Liver (tissue), 9 donors: ENCODE measurements around the gene ARPC1A. TPM values are rescaled to one million over a fixed set of nuclear protein-coding genes. Genes with fewer than 3 reads are reported as not detected.
"Not testable (repeated sequence)": the region's sequence is repeated elsewhere in the genome, so short reads cannot be mapped to it uniquely, and the experiment has no call there.

Experiments
- DNase-seq: peaks from one replicate; pipeline ENCODE4 v3.0.0-alpha.2; 2017; ENCODE audit warnings: low spot score
- H3K27ac ChIP-seq, 2 donors: one replicate each; pipeline ENCODE4 v1.7.0; 2013; ENCODE audit warnings: inconsistent platforms in 2 of 2, low read length in 2 of 2, control low read depth in 1 of 2, low read depth in 1 of 2, mild to moderate bottlenecking in 1 of 2
- H3K27me3 ChIP-seq, 4 donors: one replicate each; pipeline versions ENCODE4 v1.6.1 to v1.7.0; 2013; ENCODE audit warnings: low read length in 3 of 4, inconsistent platforms in 1 of 4, mild to moderate bottlenecking in 1 of 4, moderate library complexity in 1 of 4; ENCODE audit not compliant: control insufficient read depth in 4 of 4, insufficient read depth in 4 of 4
- H3K36me3 ChIP-seq, 4 donors: one replicate each; pipeline versions ENCODE4 v1.6.1 to v1.7.0; 2013; ENCODE audit warnings: low read length in 3 of 4, mild to moderate bottlenecking in 3 of 4, low read depth in 1 of 4, moderate library complexity in 1 of 4; ENCODE audit not compliant: control insufficient read depth in 4 of 4, insufficient read depth in 3 of 4
- H3K4me1 ChIP-seq, 4 donors: one replicate each; pipeline versions ENCODE4 v1.6.1 to v1.7.0; 2013; ENCODE audit warnings: low read length in 3 of 4, mild to moderate bottlenecking in 3 of 4, moderate library complexity in 1 of 4; ENCODE audit not compliant: control insufficient read depth in 4 of 4, insufficient read depth in 4 of 4
- H3K4me3 ChIP-seq, 3 donors: one replicate each; pipeline versions ENCODE4 v1.6.1 to v1.7.0; 2013; ENCODE audit warnings: low read length in 3 of 3, control low read depth in 1 of 3, low read depth in 1 of 3, mild to moderate bottlenecking in 1 of 3
- H3K9ac ChIP-seq, 2 donors: one replicate each; pipeline ENCODE4 v1.7.0; 2013; ENCODE audit warnings: low read length in 2 of 2, mild to moderate bottlenecking in 2 of 2, moderate library complexity in 2 of 2, control low read depth in 1 of 2, low read depth in 1 of 2
- H3K9me3 ChIP-seq, 4 donors: one replicate each; pipeline versions ENCODE4 v1.6.1 to v1.7.0; 2013; ENCODE audit warnings: low read length in 3 of 4; ENCODE audit not compliant: control insufficient read depth in 4 of 4
- ATF3 ChIP-seq: IDR thresholded peaks from 2 replicates; pipeline ENCODE4 v1.6.1; 2016; ENCODE audit warnings: antibody characterized with exemption
- EGR1 ChIP-seq, 2 donors: IDR thresholded peaks; 2 replicates each; pipeline ENCODE4 v1.6.1; 2016 to 2018; ENCODE audit warnings: antibody characterized with exemption in 2 of 2, low read depth in 2 of 2
- FOXA1 ChIP-seq: IDR thresholded peaks from 2 replicates; pipeline ENCODE4 v1.6.1; 2016; ENCODE audit warnings: antibody characterized with exemption
- FOXA2 ChIP-seq: IDR thresholded peaks from 2 replicates; pipeline ENCODE4 v1.6.1; 2016; ENCODE audit warnings: antibody characterized with exemption
- GABPA ChIP-seq, 2 donors: IDR thresholded peaks in 1 of 2; conservative IDR thresholded peaks in 1 of 2; 2 replicates each; pipeline ENCODE4 v1.6.1; 2016; ENCODE audit warnings: antibody characterized with exemption in 2 of 2, mild to moderate bottlenecking in 1 of 2, moderate library complexity in 1 of 2
- HNF4A ChIP-seq, 2 donors: conservative IDR thresholded peaks; 2 replicates each; pipeline ENCODE4 v1.6.1; 2016; ENCODE audit warnings: antibody characterized with exemption in 2 of 2, mild to moderate bottlenecking in 2 of 2
- HNF4G ChIP-seq: IDR thresholded peaks from 2 replicates; pipeline ENCODE4 v1.6.1; 2016; ENCODE audit warnings: antibody characterized with exemption
- JUND ChIP-seq, 2 donors: IDR thresholded peaks; 2 replicates each; pipeline ENCODE4 v1.6.1; 2016; ENCODE audit warnings: antibody characterized with exemption in 2 of 2
- MAX ChIP-seq: IDR thresholded peaks from 2 replicates; pipeline ENCODE4 v1.6.1; 2016; ENCODE audit warnings: antibody characterized with exemption
- NR2F2 ChIP-seq: IDR thresholded peaks from 2 replicates; pipeline ENCODE4 v1.6.1; 2016; ENCODE audit warnings: antibody characterized with exemption
- RAD21 ChIP-seq, 2 donors: IDR thresholded peaks; 2 replicates each; pipeline ENCODE4 v1.6.1; 2016; ENCODE audit warnings: antibody characterized with exemption in 2 of 2, mild to moderate bottlenecking in 2 of 2
- RXRA ChIP-seq, 2 donors: IDR thresholded peaks; 2 replicates each; pipeline ENCODE4 v1.6.1; 2017 to 2018; ENCODE audit warnings: antibody characterized with exemption in 2 of 2, mild to moderate bottlenecking in 1 of 2
- SP1 ChIP-seq: IDR thresholded peaks from 2 replicates; pipeline ENCODE4 v1.6.1; 2018; ENCODE audit warnings: antibody characterized with exemption, mild to moderate bottlenecking
- TAF1 ChIP-seq: conservative IDR thresholded peaks from 2 replicates; pipeline ENCODE4 v1.6.1; 2016; ENCODE audit warnings: antibody characterized with exemption, mild to moderate bottlenecking
- WGBS: extraction: QIAGEN DNeasy Blood & Tissue Kit; methylation state at CpG from one replicate; pipeline ENCODE4 v1.1.7; 2013; 5-methylcytosine and 5-hydroxymethylcytosine counted together
- polyA plus RNA-seq, 2 donors: library from polyadenylated mRNA; stranded (reverse) in 1 of 2; unstranded in 1 of 2; fragments of 200-250 nt in 1 of 2; fragments of >200 nt in 1 of 2; fragmentation: Nextera tagmentation in 1 of 2; extraction: Ambion mirVana in 1 of 2; gene quantifications; one replicate each; pipeline versions ENCODE4 v1.2.1 to v1.2.3, GENCODE V29; 2013 to 2015
- total RNA-seq, 2 donors: library from RNA; depleted of rRNA; stranded (reverse); fragments of >200 nt; gene quantifications; one replicate each; pipeline ENCODE4 v1.2.3, GENCODE V29; 2014
- TF ChIP-seq, protein P1 (sequence below): fragments of 150-350 bp; IDR thresholded peaks from 2 replicates; pipeline ENCODE4 v1.5.1; 2017; ENCODE audit warnings: improper control_type of control experiment, low read depth, low read length; ENCODE audit not compliant: missing input control
- donor health status: healthy.
- donor health status: healthy.
- donor health status: healthy.
- donor health status: healthy.
- donor health status: healthy.

Gene ARPC1A
- total and polyA plus RNA-seq, 4 donors: 46.7 to 84.0 (median 60.8) TPM

DNA sequence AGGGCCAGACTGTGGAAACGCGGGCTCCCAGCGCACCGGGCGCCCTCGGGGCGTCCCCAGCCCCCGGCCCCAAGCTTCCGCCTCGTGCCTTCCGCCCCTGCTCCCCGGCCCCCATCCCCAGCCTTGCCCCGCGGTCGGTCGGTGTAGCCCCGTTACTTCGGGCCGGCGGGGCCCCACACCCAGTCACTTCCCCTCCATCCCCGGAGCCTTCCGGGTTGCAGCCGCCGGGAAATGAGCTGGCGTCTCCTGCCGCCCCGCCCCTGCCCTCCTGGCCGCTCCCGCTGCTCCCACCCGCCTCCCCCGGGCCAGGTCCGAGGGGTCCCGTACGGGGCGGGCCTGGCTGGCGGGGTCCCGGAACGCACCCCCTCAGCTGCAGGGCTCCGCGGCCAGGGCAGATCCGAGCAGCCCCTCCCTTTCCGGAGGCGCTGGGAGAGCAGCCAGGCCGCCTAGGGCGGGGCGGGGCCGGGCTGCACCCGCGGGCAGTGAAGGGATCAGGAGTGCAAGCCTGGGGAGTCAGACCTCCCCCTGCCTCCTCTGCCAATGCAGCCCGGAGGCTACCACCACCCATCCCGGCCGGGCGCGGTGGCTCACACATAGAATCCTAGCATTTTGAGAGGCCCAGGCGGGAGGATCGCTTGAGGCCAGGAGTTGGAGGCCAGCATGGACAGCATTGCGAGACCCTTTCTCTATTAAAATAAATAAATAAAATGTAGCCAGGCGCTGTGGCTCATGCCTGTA is 49.5 kb downstream of the ARPC1A start (continued):
- TF ChIP-seq JUND (IDR thresholded peaks at IDR 0.05) (no peak), EGR1 (IDR thresholded peaks at IDR 0.05; ENCODE audit: low read depth in 2 of 2) (no peak), SP1 (peak; percentile 36), NR2F2 (no peak), FOXA1 (no peak), RXRA (IDR thresholded peaks at IDR 0.05) (no peak)
- TF ChIP-seq, protein P1, sequence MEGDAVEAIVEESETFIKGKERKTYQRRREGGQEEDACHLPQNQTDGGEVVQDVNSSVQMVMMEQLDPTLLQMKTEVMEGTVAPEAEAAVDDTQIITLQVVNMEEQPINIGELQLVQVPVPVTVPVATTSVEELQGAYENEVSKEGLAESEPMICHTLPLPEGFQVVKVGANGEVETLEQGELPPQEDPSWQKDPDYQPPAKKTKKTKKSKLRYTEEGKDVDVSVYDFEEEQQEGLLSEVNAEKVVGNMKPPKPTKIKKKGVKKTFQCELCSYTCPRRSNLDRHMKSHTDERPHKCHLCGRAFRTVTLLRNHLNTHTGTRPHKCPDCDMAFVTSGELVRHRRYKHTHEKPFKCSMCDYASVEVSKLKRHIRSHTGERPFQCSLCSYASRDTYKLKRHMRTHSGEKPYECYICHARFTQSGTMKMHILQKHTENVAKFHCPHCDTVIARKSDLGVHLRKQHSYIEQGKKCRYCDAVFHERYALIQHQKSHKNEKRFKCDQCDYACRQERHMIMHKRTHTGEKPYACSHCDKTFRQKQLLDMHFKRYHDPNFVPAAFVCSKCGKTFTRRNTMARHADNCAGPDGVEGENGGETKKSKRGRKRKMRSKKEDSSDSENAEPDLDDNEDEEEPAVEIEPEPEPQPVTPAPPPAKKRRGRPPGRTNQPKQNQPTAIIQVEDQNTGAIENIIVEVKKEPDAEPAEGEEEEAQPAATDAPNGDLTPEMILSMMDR: no peak

DNA sequence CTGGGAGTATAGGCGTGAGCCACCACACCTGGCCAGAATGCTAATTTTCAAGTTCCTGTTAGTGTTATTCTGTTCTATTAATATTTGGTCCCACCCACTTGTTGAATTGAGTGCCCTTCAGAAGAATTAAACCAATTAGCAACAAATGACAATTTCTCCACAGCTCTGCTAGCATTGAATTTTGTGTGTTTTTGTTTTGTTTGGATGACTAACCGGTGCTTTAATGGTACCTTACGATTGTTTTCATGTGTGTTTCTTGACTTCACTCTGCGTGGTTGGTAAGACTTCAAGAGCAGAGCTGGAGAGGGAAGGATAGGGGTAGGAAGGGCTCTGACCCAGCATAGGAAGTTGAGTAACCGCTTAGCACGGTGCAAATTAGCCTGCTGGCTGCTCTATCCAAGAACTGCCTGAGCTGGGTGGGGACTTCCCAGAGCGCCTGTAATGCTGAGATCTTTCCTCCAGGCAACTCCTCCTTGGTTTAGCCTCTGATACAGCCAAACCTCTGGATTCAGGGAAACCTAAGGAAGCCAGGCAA is 53.4 kb downstream of the ARPC1A start:
- Histone ChIP-seq H3K9ac (peak overlapping the region in 1 of 2 donors; percentile 15), H3K27ac (peak overlapping the region; percentile 53 to 71), H3K4me1 (peaks cover 16 to 29% (median 20%) of the 10 kb centered on the region in 4 donors), H3K36me3 (no peaks in the 10 kb centered on the region), H3K9me3 (no peaks in the 10 kb centered on the region), H3K4me3 (no peak overlapping the region), H3K27me3 (no peaks in the 10 kb centered on the region)
- DNase-seq: peak; percentile 54
- TF ChIP-seq RAD21 (IDR thresholded peaks at IDR 0.05) (peak in 1 of 2 donors; percentile 18), NR2F2 (peak; percentile 43), SP1 (peak; percentile 24), RXRA (IDR thresholded peaks at IDR 0.05) (peak in 1 of 2 donors; percentile 31), TAF1 (no peak)
- WGBS: 54% methylated on average over 7 of the region's 7 CpGs

DNA sequence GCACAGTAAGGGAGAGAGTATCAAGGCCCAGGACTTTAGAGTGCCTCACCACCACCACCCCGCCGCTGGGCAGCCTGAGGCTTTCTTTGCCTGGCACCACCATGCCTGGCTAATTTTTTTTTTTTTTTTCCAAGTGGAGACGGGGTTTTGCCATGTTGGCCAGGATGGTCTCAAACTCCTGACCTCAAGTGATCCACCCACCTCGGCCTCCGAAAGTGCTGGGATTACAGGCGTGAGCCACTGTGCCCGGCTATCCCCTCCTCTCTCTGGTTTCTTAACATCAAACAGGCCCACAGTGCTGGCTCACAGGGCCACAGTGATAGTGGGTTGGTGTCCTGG is 54.0 kb downstream of the ARPC1A start:
- peak overlapping the region; percentile 15 to 28 for H3K9ac ChIP-seq
- H3K36me3 ChIP-seq, H3K9me3 ChIP-seq, H3K27me3 ChIP-seq, DNase-seq, H3K4me3 ChIP-seq: not testable (repeated sequence)
- H3K27ac ChIP-seq: peak overlapping the region; percentile 53 to 71
- 79% methylated on average over 7 of the region's 7 CpGs for WGBS
- peaks cover 16 to 26% (median 19%) of the 10 kb centered on the region in 4 donors for H3K4me1 ChIP-seq

- H3K9ac ChIP-seq: peak overlapping the region in 1 of 2 donors; percentile 28
- no peaks in the 10 kb centered on the region for H3K27me3 ChIP-seq
- H3K4me3 ChIP-seq: peak overlapping the region in 1 of 3 donors; percentile 25
- H3K4me1 ChIP-seq: peaks cover 16 to 26% (median 19%) of the 10 kb centered on the region in 4 donors
- 68% methylated on average over 12 of the region's 12 CpGs for WGBS
- DNase-seq: peak; percentile 55
- H3K27ac ChIP-seq: peak overlapping the region; percentile 53 to 71
- no peak for TF ChIP-seq TAF1
- no peak for TF ChIP-seq HNF4G
- no peak for TF ChIP-seq ATF3
- TF ChIP-seq HNF4A (conservative IDR thresholded peaks at IDR 0.05): no peak
- TF ChIP-seq MAX: no peak
- no peak for TF ChIP-seq GABPA (IDR thresholded peaks at IDR 0.05 in 1 of 2, conservative IDR thresholded peaks at IDR 0.05 in 1 of 2)
- TF ChIP-seq RAD21 (IDR thresholded peaks at IDR 0.05): no peak
- no peak for TF ChIP-seq JUND (IDR thresholded peaks at IDR 0.05)
- no peak for TF ChIP-seq RXRA (IDR thresholded peaks at IDR 0.05)
- TF ChIP-seq FOXA2: no peak
- TF ChIP-seq, protein P1: no peak
- no peaks in the 10 kb centered on the region for H3K36me3 ChIP-seq
- no peaks in the 10 kb centered on the region for H3K9me3 ChIP-seq
Measured at GRCh38 chr7:99380032-99380822, 54.5 kb downstream of the ARPC1A start.
